CD14-positive monocyte (primary cell): Measurements from ENCODE around the gene FAM20C. TPM values are rescaled to one million over a fixed set of nuclear protein-coding genes. Genes with fewer than 3 reads are reported as not detected.
"Not testable (repeated sequence)": the region's sequence is repeated elsewhere in the genome, so short reads cannot be mapped to it uniquely, and the experiment has no call there.

Source experiments
- DNase-seq, 3 donors: peaks; one replicate each; pipeline ENCODE4 v3.0.0-alpha.2; 2011 to 2022
- H2AFZ ChIP-seq: 2 replicates; pipeline ENCODE4 v1.6.0; 2012; ENCODE audit warnings: mild to moderate bottlenecking, low read depth, low read length, inconsistent platforms; ENCODE audit not compliant: insufficient read depth, poor library complexity, severe bottlenecking
- H3K27ac ChIP-seq, 2 donors: 1 replicate in 1 of 2; 2 replicates in 1 of 2; pipeline ENCODE4 v1.5.1; 2012 to 2013; ENCODE audit warnings: low read length in 2 of 2, control low read depth in 1 of 2, inconsistent platforms in 1 of 2, low read depth in 1 of 2, mild to moderate bottlenecking in 1 of 2
- H3K27me3 ChIP-seq, 2 donors: one replicate each; pipeline versions ENCODE4 v1.6.0 to v1.6.1; 2011 to 2013; ENCODE audit warnings: low read length in 2 of 2; ENCODE audit not compliant: control insufficient read depth in 2 of 2, insufficient read depth in 2 of 2
- H3K36me3 ChIP-seq, 2 donors: replicated peaks in 1 of 2; 1 replicate in 1 of 2; 2 replicates in 1 of 2; pipeline versions ENCODE4 v1.5.1 to v1.6.1; 2012 to 2013; ENCODE audit warnings: low read length in 2 of 2, control low read depth in 1 of 2, inconsistent platforms in 1 of 2, mild to moderate bottlenecking in 1 of 2; ENCODE audit not compliant: insufficient read depth in 2 of 2, control insufficient read depth in 1 of 2
- H3K4me1 ChIP-seq, 2 donors: 1 replicate in 1 of 2; 2 replicates in 1 of 2; pipeline versions ENCODE4 v1.5.1 to v1.6.1; 2012 to 2013; ENCODE audit warnings: low read length in 2 of 2, control low read depth in 1 of 2, inconsistent platforms in 1 of 2, mild to moderate bottlenecking in 1 of 2, moderate library complexity in 1 of 2; ENCODE audit not compliant: insufficient read depth in 2 of 2, control insufficient read depth in 1 of 2
- H3K4me2 ChIP-seq: replicated peaks from 2 replicates; pipeline ENCODE3; 2012; ENCODE audit warnings: low read length, moderate library complexity, mild to moderate bottlenecking; ENCODE audit not compliant: poor library complexity, severe bottlenecking; ENCODE audit errors: extremely low read depth
- H3K4me3 ChIP-seq, 3 experiments: fragments of 200-600 bp in 1 of 3; sonication (generic) in 1 of 3; replicated peaks in 1 of 3; 1 replicate in 2 of 3; 2 replicates in 1 of 3; pipeline ENCODE4 v1.5.1; 2011 to 2013; ENCODE audit warnings: low read length in 3 of 3, mild to moderate bottlenecking in 3 of 3, control low read depth in 2 of 3, low read depth in 2 of 3, inconsistent platforms in 1 of 3, moderate library complexity in 1 of 3
- H3K79me2 ChIP-seq: 2 replicates; pipeline ENCODE4 v1.6.0; 2012; ENCODE audit warnings: mild to moderate bottlenecking, control low read depth, inconsistent platforms, low read length, moderate library complexity; ENCODE audit not compliant: insufficient read depth
- H3K9ac ChIP-seq: 2 replicates; pipeline ENCODE4 v1.6.0; 2017; ENCODE audit warnings: low read length, mild to moderate bottlenecking; ENCODE audit not compliant: insufficient read depth, poor library complexity, severe bottlenecking
- H3K9me3 ChIP-seq, 2 donors: replicated peaks in 1 of 2; 1 replicate in 1 of 2; 2 replicates in 1 of 2; pipeline versions ENCODE4 v1.5.1 to v1.6.1; 2012 to 2013; ENCODE audit warnings: low read length in 2 of 2, control low read depth in 1 of 2; ENCODE audit not compliant: control insufficient read depth in 1 of 2, insufficient read depth in 1 of 2
- H4K20me1 ChIP-seq: 2 replicates; pipeline ENCODE4 v1.6.0; 2012; ENCODE audit warnings: mild to moderate bottlenecking, low read length, control low read depth, moderate library complexity; ENCODE audit not compliant: insufficient read depth
- H3K27ac Mint-ChIP-seq, 7 donors: one replicate each; pipeline ENCODE4 v1.8.0; 2020; ENCODE audit warnings: mild to moderate bottlenecking in 7 of 7, mixed read lengths in 7 of 7, moderate library complexity in 6 of 7, inconsistent platforms in 2 of 7
- H3K27me3 Mint-ChIP-seq, 3 donors: one replicate each; pipeline ENCODE4 v1.8.0; 2021 to 2022; ENCODE audit warnings: low read depth in 3 of 3, mild to moderate bottlenecking in 3 of 3, mixed read lengths in 3 of 3, moderate library complexity in 3 of 3, inconsistent platforms in 1 of 3
- H3K36me3 Mint-ChIP-seq, 2 donors: one replicate each; pipeline ENCODE4 v1.8.0; 2020; ENCODE audit warnings: mixed read lengths in 2 of 2, inconsistent platforms in 1 of 2, mild to moderate bottlenecking in 1 of 2
- H3K4me1 Mint-ChIP-seq: one replicate; pipeline ENCODE4 v1.8.0; 2020; ENCODE audit warnings: mild to moderate bottlenecking, mixed read lengths
- H3K4me3 Mint-ChIP-seq, 2 donors: one replicate each; pipeline ENCODE4 v1.8.0; 2020; ENCODE audit warnings: mild to moderate bottlenecking in 2 of 2, mixed read lengths in 2 of 2, moderate library complexity in 1 of 2
- H3K9me3 Mint-ChIP-seq, 7 donors: one replicate each; pipeline ENCODE4 v1.8.0; 2020 to 2022; ENCODE audit warnings: mixed read lengths in 7 of 7, mild to moderate bottlenecking in 6 of 7, moderate library complexity in 6 of 7, inconsistent platforms in 2 of 7
- WGBS: methylation state at CpG from one replicate; pipeline ENCODE4 v1.1.5; 2013; ENCODE audit warnings: missing lambda C conversion rate; ENCODE audit not compliant: insufficient coverage; 5-methylcytosine and 5-hydroxymethylcytosine counted together
- intact Hi-C, 2 donors: fragments of 100-400 bp; cut with micrococcal nuclease; formaldehyde crosslinking; loops; one replicate each; pipeline versions ENCODE4 v1.15.0 to v1.15.1; 2023
- polyA plus RNA-seq, 3 donors: library from polyadenylated mRNA; depleted of rRNA in 1 of 3; unstranded in 2 of 3; stranded (reverse) in 1 of 3; fragments of 300-500 nt in 2 of 3; fragments of >200 nt in 1 of 3; fragmentation: Illumina TruSeq in 2 of 3; gene quantifications; 1 replicate in 2 of 3; 2 replicates in 1 of 3; pipeline ENCODE4 v1.2.3, GENCODE V29; 2012 to 2021
- TF ChIP-seq, protein P1 (sequence below): fragments of 200-600 bp; IDR thresholded peaks from one replicate; pipeline ENCODE4 v1.8.0; 2022; ENCODE audit warnings: antibody characterized with exemption, mild to moderate bottlenecking

The FAM20C gene
- polyA plus RNA-seq, 3 donors, result 1.2 to 32.2 (median 1.5) TPM

DNA sequence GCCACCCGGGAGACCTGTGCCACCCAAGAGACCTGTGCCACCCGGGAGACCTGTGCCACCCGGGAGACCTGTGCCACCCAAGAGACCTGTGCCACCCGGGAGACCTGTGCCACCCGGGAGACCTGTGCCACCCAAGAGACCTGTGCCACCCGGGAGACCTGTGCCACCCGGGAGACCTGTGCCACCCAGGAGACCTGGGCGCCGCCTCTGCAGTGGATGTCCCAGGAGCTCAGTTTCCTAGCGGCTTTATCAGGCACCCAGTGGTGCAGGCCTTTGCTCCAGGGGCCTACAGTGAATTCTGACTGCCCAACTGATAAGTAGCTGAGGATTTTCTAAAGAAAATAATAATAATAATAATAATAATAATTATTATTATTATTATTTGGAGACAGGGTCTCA lies 51.2 kb downstream of the FAM20C start:
- H3K4me1 Mint-ChIP-seq, H3K4me2 ChIP-seq, H3K9me3 Mint-ChIP-seq, H3K27ac Mint-ChIP-seq, H3K4me1 ChIP-seq, intact Hi-C loops, H3K27me3 ChIP-seq, H3K27me3 Mint-ChIP-seq, H3K9ac ChIP-seq, H2AFZ ChIP-seq, DNase-seq, H3K27ac ChIP-seq, H3K79me2 ChIP-seq, H3K4me3 Mint-ChIP-seq, H3K4me3 ChIP-seq, H3K9me3 ChIP-seq: not testable (repeated sequence)
- peaks cover 53% of the 10 kb centered on the region for H4K20me1 ChIP-seq
- 95% methylated on average over 3 of the region's 10 CpGs for WGBS
- H3K36me3 Mint-ChIP-seq, result peaks cover 21 to 37% of the 10 kb centered on the region in 2 donors
- peaks cover 13 to 62% of the 10 kb centered on the region in 2 donors for H3K36me3 ChIP-seq

DNA sequence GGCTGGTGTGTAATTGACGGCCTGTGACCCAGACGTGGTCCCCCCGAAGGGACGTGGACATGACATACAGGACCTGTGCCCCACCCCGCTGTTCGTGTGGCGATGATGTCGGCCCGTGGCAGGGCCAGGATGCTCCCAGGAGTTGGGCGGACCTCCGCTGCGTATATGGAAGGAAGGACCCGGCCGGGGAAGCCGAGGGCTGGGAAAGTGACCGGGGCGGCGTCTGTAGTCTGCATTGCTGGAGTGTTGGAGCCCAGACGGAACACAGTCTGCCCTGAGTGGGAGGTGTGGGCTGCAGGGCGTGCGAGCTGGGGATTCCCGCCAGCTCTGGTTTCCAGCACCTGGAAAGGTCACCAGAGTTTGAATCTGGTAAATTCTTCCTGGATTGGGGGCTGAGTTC lies 52.6 kb downstream of the FAM20C start:
- Histone ChIP-seq H3K36me3 (peaks cover 19 to 76% of the 10 kb centered on the region in 2 donors), H4K20me1 (peaks cover 53% of the 10 kb centered on the region), H3K79me2 (no peaks in the 10 kb centered on the region), H2AFZ (no peak overlapping the region), H3K4me3 (no peak overlapping the region), H3K27ac (no peak overlapping the region), H3K9ac (no peak overlapping the region), H3K27me3 (no peaks in the 10 kb centered on the region), H3K4me1 (peaks cover 4 to 8% of the 10 kb centered on the region in 2 donors), H3K9me3 (no peaks in the 10 kb centered on the region), H3K4me2 (no peak overlapping the region)
- intact Hi-C loops, result no loop called here
- WGBS, result 97% methylated on average over 22 of the region's 22 CpGs
- H3K36me3 Mint-ChIP-seq, result peaks cover 33 to 51% of the 10 kb centered on the region in 2 donors
- TF ChIP-seq, protein P1, sequence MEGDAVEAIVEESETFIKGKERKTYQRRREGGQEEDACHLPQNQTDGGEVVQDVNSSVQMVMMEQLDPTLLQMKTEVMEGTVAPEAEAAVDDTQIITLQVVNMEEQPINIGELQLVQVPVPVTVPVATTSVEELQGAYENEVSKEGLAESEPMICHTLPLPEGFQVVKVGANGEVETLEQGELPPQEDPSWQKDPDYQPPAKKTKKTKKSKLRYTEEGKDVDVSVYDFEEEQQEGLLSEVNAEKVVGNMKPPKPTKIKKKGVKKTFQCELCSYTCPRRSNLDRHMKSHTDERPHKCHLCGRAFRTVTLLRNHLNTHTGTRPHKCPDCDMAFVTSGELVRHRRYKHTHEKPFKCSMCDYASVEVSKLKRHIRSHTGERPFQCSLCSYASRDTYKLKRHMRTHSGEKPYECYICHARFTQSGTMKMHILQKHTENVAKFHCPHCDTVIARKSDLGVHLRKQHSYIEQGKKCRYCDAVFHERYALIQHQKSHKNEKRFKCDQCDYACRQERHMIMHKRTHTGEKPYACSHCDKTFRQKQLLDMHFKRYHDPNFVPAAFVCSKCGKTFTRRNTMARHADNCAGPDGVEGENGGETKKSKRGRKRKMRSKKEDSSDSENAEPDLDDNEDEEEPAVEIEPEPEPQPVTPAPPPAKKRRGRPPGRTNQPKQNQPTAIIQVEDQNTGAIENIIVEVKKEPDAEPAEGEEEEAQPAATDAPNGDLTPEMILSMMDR, result no peak
- H3K4me1 Mint-ChIP-seq, result no peaks in the 10 kb centered on the region
- H3K9me3 Mint-ChIP-seq, result peaks cover 0 to 3% (median 0%) of the 10 kb centered on the region in 7 donors
- no peak for DNase-seq
- no peak overlapping the region for H3K4me3 Mint-ChIP-seq
- H3K27ac Mint-ChIP-seq, result no peak overlapping the region
- no peaks in the 10 kb centered on the region for H3K27me3 Mint-ChIP-seq
